IPS DF 19.7 (cell line): Measurements from ENCODE around the gene IL12RB1.

Source experiments
- DNase-seq: peaks from one replicate; pipeline ENCODE4 v3.0.0-alpha.2; 2013; ENCODE audit warnings: low read depth, low spot score

Gene IL12RB1

GRCh38 chr19:18086590-18087138 is at the start of gene IL12RB1:
TSS of gene IL12RB1 (minus strand) at chr19:18086934. CDS start at chr19:18086823, 111 bp downstream.
- DNase-seq, result no peak

GRCh38 chr19:18135712-18136584 is 49.2 kb upstream of the IL12RB1 start:
- no peak for DNase-seq

DNA sequence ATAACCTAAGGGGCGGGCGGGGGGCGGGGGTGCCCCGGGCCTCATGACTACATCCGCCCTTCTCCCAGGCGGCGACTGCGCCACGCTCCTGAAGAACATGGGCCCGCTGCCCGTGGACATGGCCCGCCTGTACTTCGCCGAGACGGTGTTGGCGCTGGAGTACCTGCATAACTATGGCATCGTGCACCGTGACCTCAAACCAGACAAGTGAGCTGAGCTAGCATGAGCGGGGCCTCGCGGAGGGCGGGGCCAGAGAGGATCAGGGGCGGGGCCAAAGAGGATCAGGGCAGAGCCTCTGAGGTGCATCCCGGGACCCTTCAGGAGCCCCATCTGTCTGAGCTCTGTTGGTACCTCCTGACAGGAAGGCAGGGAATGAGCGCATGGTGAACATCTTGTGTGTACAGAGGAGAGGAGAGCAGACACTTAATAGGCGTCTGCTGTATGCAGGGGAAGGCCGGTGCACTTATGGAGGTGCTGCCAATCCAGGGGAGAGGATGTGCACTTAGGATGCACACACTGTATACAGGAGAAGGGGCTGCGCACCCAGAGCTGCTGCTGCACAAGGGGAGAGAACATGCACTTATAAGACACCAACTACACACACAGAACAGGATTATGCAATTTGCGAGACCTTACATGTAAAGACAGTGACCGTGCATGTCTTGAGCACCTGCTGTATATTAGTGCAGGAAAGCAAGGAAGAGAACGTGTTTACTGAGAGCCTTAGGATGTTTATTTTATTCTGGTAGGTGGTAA is 45.3 kb upstream of the IL12RB1 start:
- no peak for DNase-seq

DNA sequence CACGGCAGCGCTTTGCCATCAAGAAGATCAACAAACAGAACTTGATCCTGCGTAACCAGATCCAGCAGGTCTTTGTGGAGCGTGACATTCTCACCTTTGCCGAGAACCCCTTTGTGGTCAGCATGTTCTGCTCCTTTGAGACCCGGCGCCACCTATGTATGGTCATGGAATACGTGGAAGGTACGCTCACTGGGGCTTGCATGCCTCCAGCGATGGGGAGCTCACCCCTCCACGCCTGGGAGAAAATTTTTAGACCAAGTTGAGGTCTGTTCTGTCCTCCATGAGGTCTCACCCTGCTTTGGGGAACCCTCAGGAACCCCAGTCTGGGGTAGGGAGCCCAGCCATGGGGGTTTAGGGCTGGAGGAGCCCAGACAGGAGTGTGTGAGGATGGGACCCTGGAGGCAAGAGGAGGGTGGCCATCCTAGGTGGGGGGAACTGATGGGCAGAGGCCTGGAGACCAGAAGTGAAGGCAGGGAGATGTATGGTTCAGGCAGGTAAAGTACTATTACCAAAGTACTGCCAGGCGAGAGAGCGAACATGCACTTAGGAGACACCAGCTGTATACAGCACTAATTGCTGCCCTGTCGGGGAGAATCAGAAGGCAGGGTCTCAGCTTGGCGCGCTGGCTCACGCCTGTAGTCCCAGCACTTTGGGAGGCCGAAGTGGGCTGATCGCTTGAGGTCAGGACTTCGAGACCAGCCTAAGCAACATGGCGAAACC is 43.9 kb upstream of the IL12RB1 start:
- DNase-seq, result no peak

DNA sequence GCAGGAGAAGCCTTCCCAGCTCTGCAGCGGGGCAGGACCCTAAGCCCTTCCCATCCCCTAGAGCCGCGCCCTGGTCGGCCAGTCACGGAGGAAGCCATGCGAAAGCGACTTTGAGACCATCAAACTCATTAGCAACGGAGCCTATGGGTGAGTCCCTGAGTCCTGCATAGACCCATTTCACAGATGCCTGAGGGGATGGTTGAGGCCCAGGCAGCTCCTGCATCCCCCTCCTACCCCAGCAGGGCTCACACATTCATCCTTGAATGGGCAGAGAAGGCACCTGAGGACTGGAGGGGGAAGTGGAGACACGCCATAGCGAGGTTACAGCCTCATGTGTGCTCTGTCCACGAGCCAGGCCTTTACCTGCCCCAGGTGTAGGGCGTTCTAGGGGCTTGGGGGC is 42.1 kb upstream of the IL12RB1 start:
- no peak for DNase-seq

- DNase-seq, result no peak
Measured at GRCh38 chr19:18128044-18128443, 41.3 kb upstream of the IL12RB1 start.

DNA sequence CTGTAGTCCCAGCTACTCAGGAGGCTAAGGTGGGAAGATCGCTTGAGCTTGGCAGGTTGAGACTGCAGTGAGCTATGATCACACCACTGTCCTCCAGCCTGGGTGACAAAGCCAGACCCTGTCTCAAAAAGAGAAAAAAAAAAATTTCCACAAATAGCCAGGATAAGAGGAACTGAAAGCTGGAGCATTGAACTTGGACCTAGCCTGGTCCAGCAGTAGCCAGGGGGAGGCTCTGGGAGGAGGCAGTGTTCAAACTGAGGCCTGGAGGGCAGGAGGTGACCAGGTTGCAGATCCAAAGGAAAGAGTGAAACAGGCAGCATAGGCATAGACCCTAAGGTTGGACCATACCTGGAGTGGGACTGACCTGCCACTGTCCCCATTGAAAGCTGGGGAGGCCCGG is 39.4 kb upstream of the IL12RB1 start:
- no peak for DNase-seq

- no peak for DNase-seq
Measured at GRCh38 chr19:18123819-18124218, 37.1 kb upstream of the IL12RB1 start.

- DNase-seq, result no peak
Measured at GRCh38 chr19:18122860-18123795, 36.4 kb upstream of the IL12RB1 start.

- DNase-seq, result no peak
Measured at GRCh38 chr19:18122424-18122823, 35.7 kb upstream of the IL12RB1 start.

DNA sequence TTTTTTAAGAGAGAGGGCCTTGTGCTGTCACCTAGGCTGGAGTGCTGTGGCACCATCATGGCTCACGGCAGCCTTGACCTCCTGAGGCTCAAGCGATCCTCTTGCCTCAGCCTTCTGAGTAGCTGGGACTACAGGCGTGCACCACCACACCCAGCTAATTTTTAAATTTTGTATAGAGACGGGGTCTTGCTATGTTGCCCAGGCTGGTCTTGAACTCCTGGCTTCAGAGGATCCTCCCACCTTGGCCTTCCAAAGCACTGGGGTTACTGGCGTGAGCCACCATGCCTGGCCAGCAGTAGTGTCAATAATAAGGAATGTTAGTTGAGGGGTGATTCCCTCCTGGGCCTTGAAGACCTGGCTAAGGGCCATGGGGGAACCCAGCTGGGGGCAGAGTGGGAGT is 34.4 kb upstream of the IL12RB1 start:
- DNase-seq, result no peak

DNA sequence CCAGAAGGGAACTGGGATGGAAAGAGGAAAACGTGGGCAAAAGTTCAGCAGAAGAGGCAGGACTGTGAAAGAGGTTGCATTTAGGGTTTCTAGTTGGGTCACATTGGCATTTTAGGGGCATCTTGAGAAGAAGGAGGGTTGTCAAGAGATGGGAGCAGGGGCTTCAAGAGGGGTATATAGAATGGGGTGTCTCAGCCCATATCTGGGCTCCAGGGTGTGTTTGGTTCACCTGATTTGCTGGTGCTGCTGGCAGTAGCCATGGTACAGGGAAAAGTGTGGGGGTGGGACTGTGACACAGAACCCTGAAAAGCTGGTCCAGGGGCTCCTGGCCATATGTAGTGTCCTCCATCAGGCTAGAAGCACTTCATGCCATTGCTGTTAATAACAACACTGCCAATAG is 33.4 kb upstream of the IL12RB1 start:
- DNase-seq, result no peak

- DNase-seq, result no peak
Measured at GRCh38 chr19:18119717-18120105, 33.0 kb upstream of the IL12RB1 start.

- no peak for DNase-seq
Measured at GRCh38 chr19:18119013-18119716, 32.4 kb upstream of the IL12RB1 start.

GRCh38 chr19:18118420-18119012 is 31.8 kb upstream of the IL12RB1 start:
- no peak for DNase-seq

- DNase-seq, result no peak
Measured at GRCh38 chr19:18117692-18118378, 31.1 kb upstream of the IL12RB1 start.

GRCh38 chr19:18117364-18117691 is 30.6 kb upstream of the IL12RB1 start:
- no peak for DNase-seq

- DNase-seq, result no peak
Measured at GRCh38 chr19:18114483-18114882, 27.7 kb upstream of the IL12RB1 start.

DNA sequence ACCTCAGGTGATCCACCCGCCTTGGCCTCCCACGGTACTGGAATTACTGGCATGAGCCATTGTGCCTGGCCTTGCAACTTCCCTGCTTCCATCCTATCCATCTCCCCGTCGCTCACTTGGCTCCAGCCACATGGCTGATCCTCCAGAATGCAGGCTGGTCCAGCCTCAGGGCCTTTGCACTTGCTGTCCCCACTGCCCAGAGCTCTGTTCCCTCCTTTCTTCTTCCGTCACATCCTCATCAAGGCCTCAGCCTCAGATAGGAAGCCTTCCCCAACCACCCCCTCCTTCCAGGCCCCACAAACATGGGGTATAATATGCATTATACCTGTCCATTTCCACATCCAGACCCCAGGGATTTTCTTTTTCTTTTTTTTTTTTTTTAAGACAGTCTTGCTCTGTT is 27.1 kb upstream of the IL12RB1 start:
- DNase-seq, result no peak
